Hepatocyte (in vitro differentiated cells): ENCODE results near the gene TMEM129.

Experiments used
- EZH2 ChIP-seq: fragments of 200-600 bp; sonication (generic); IDR thresholded peaks from 2 replicates; pipeline ENCODE4 v1.6.1; 2016; ENCODE audit warnings: antibody characterized with exemption, mild to moderate bottlenecking, borderline replicate concordance
- TF ChIP-seq, protein P1 (sequence below): fragments of 200-600 bp; sonication (generic); IDR thresholded peaks from 2 replicates; pipeline ENCODE4 v1.5.1; 2016; ENCODE audit warnings: antibody characterized with exemption, mild to moderate bottlenecking; ENCODE audit not compliant: poor library complexity

DNA sequence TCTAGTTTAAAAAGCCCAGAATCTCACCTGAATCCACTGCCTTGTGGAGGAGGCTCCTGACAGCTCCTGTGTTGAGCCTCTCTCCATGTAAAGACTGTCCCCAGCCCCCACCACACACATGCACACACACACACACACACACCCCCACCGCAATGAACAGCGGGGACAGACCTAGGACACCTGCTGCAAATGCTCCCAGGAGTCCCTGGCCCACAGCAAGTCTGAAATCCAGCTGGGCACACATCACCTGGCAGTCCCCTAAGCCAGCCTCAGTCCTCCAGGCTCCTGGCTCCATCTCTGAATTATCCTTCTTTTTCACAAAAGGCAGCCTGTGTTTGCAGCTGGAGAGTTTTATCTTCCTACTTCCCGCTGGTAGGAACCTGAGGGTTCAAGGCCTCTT, 30.4 kb downstream of the TMEM129 start:
- no peak for TF ChIP-seq EZH2
- TF ChIP-seq, protein P1, sequence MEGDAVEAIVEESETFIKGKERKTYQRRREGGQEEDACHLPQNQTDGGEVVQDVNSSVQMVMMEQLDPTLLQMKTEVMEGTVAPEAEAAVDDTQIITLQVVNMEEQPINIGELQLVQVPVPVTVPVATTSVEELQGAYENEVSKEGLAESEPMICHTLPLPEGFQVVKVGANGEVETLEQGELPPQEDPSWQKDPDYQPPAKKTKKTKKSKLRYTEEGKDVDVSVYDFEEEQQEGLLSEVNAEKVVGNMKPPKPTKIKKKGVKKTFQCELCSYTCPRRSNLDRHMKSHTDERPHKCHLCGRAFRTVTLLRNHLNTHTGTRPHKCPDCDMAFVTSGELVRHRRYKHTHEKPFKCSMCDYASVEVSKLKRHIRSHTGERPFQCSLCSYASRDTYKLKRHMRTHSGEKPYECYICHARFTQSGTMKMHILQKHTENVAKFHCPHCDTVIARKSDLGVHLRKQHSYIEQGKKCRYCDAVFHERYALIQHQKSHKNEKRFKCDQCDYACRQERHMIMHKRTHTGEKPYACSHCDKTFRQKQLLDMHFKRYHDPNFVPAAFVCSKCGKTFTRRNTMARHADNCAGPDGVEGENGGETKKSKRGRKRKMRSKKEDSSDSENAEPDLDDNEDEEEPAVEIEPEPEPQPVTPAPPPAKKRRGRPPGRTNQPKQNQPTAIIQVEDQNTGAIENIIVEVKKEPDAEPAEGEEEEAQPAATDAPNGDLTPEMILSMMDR: no peak
